ENCODE data around the gene ZNF772.

The ZNF772 gene

DNA sequence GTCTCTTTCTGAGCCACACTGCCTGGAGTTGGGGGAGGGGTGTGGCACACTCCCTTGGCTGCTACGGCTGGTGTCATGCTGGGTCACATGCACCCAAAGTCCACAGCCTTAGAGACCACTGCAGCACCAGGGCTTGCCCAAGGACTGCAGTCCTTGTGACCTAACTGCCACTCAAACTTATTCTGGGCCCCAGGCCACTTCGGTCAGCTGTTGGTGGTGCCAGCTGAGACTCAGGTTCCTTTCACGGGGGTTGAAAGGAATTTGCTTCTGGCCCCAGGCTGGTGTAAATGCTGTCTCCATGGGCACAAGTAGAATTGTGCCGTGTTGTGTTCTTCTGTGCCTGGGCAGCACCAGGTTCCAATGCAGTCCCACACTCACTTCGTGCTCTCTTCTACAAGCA, 10.9 kb downstream of the ZNF772 start:
- no peak overlapping the region for H2AFZ ChIP-seq (ENCODE audit: low read length)
- H3K36me3 ChIP-seq (replicated peaks in 1 of 2; ENCODE audit: control insufficient read depth in 2 of 2, insufficient read depth in 2 of 2, low read length in 2 of 2): peaks cover 4 to 44% of the 10 kb centered on the region in 2 donors
- no CpG with 5 or more reads among the region's 5 CpGs for WGBS, 2 donors (ENCODE audit: extremely low coverage in 2 of 2, insufficient read length in 2 of 2, insufficient replicate concordance in 1 of 2)
- H3K18ac ChIP-seq (ENCODE audit: low read length): no peak overlapping the region
- H3K4me3 ChIP-seq (ENCODE audit: low read length in 2 of 2): no peak overlapping the region
- peaks cover 24 to 64% of the 10 kb centered on the region in 2 donors for H3K9me3 ChIP-seq (replicated peaks in 1 of 2; ENCODE audit: control insufficient read depth in 2 of 2, insufficient read depth in 1 of 2, low read depth in 1 of 2, low read length in 2 of 2)
- no peak overlapping the region for H4K8ac ChIP-seq (ENCODE audit: low read depth, low read length)
- peaks cover 4% of the 10 kb centered on the region for H3K79me1 ChIP-seq (ENCODE audit: low read depth, low read length)
- H2BK15ac ChIP-seq (ENCODE audit: low read length): no peak overlapping the region
- H2BK120ac ChIP-seq (ENCODE audit: low read depth, low read length): no peak overlapping the region
- H3K27me3 ChIP-seq (ENCODE audit: control insufficient read depth in 3 of 3, insufficient read depth in 3 of 3, low read depth in 1 of 3, low read length in 3 of 3): no peaks in the 10 kb centered on the region
- H2BK5ac ChIP-seq (ENCODE audit: low read length): no peak overlapping the region
- H3K4ac ChIP-seq (ENCODE audit: low read length): no peak overlapping the region
- H3K27ac ChIP-seq (replicated peaks; ENCODE audit: low read length): no peak overlapping the region
- no peak overlapping the region for H3K14ac ChIP-seq (ENCODE audit: low read length)
- no peak overlapping the region for H2AK5ac ChIP-seq (ENCODE audit: low read depth, low read length)
- H3K23ac ChIP-seq (ENCODE audit: low read depth, low read length, poor library complexity): no peak overlapping the region
- H4K91ac ChIP-seq (ENCODE audit: low read depth, low read length, poor library complexity): no peak overlapping the region
- no peak for DNase-seq (ENCODE audit: low spot score)
- no peak overlapping the region for H2BK12ac ChIP-seq (ENCODE audit: low read length)
- H3K4me1 ChIP-seq (ENCODE audit: control insufficient read depth in 2 of 2, insufficient read depth in 1 of 2, low read depth in 1 of 2, low read length in 2 of 2): no peaks in the 10 kb centered on the region
- no peak overlapping the region for H3K9ac ChIP-seq (ENCODE audit: low read depth, low read length, poor library complexity)
- no peak overlapping the region for H3K4me2 ChIP-seq (ENCODE audit: insufficient read depth, low read length, poor library complexity, severe bottlenecking)

- H3K18ac ChIP-seq (ENCODE audit: low read length): no peak overlapping the region
- H2BK5ac ChIP-seq (ENCODE audit: low read length): no peak overlapping the region
- H2AK5ac ChIP-seq (ENCODE audit: low read depth, low read length): no peak overlapping the region
- H2BK15ac ChIP-seq (ENCODE audit: low read length): no peak overlapping the region
- no peak for DNase-seq (ENCODE audit: low spot score)
- H3K27ac ChIP-seq (replicated peaks; ENCODE audit: low read length): no peak overlapping the region
- H3K4me2 ChIP-seq (ENCODE audit: insufficient read depth, low read length, poor library complexity, severe bottlenecking): no peak overlapping the region
- no peak overlapping the region for H2BK12ac ChIP-seq (ENCODE audit: low read length)
- peaks cover 23 to 58% of the 10 kb centered on the region in 2 donors for H3K9me3 ChIP-seq (replicated peaks in 1 of 2; ENCODE audit: control insufficient read depth in 2 of 2, insufficient read depth in 1 of 2, low read depth in 1 of 2, low read length in 2 of 2)
- H3K14ac ChIP-seq (ENCODE audit: low read length): no peak overlapping the region
- no peaks in the 10 kb centered on the region for H3K27me3 ChIP-seq (ENCODE audit: control insufficient read depth in 3 of 3, insufficient read depth in 3 of 3, low read depth in 1 of 3, low read length in 3 of 3)
- peaks cover 4 to 38% of the 10 kb centered on the region in 2 donors for H3K36me3 ChIP-seq (replicated peaks in 1 of 2; ENCODE audit: control insufficient read depth in 2 of 2, insufficient read depth in 2 of 2, low read length in 2 of 2)
- H3K4me1 ChIP-seq (ENCODE audit: control insufficient read depth in 2 of 2, insufficient read depth in 1 of 2, low read depth in 1 of 2, low read length in 2 of 2): no peaks in the 10 kb centered on the region
- H4K8ac ChIP-seq (ENCODE audit: low read depth, low read length): no peak overlapping the region
- H4K91ac ChIP-seq (ENCODE audit: low read depth, low read length, poor library complexity): no peak overlapping the region
- H2BK120ac ChIP-seq (ENCODE audit: low read depth, low read length): no peak overlapping the region
- H3K4me3 ChIP-seq (ENCODE audit: low read length in 2 of 2): peak overlapping the region in 1 of 2 donors; percentile 5
- no peak overlapping the region for H3K4ac ChIP-seq (ENCODE audit: low read length)
- no peak overlapping the region for H3K9ac ChIP-seq (ENCODE audit: low read depth, low read length, poor library complexity)
- no peak overlapping the region for H2AFZ ChIP-seq (ENCODE audit: low read length)
- H3K79me1 ChIP-seq (ENCODE audit: low read depth, low read length): peaks cover 4% of the 10 kb centered on the region
- no peak overlapping the region for H3K23ac ChIP-seq (ENCODE audit: low read depth, low read length, poor library complexity)
- WGBS, 2 donors (ENCODE audit: extremely low coverage in 2 of 2, insufficient read length in 2 of 2, insufficient replicate concordance in 1 of 2): no CpG with 5 or more reads among the region's 5 CpGs
Observed at GRCh38 chr19:57465680-57466381, 11.5 kb downstream of the ZNF772 start.

DNA sequence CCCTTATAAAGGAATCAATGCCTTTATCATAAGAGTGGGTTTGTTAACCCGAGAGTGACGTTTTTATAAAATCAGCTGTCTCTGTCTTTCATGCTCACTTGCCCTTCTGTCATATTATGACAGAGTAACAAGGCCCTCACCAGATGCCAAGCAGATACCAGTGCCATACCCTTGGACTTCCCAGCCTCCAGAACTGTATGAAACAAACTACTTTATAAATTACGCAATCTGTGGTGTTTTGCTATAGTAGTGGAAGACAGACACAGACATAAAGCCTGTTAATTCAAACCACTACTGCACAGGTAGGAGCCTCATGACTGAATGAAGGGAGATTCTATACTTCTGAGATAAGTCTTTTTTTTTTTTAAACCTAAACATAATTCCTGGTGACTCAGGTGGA, 25.1 kb downstream of the ZNF772 start:
- no peak overlapping the region for H4K8ac ChIP-seq (ENCODE audit: low read depth, low read length)
- peaks cover 2 to 47% of the 10 kb centered on the region in 2 donors for H3K9me3 ChIP-seq (replicated peaks in 1 of 2; ENCODE audit: control insufficient read depth in 2 of 2, insufficient read depth in 1 of 2, low read depth in 1 of 2, low read length in 2 of 2)
- H3K9ac ChIP-seq (ENCODE audit: low read depth, low read length, poor library complexity): no peak overlapping the region
- no peak overlapping the region for H2AK5ac ChIP-seq (ENCODE audit: low read depth, low read length)
- no peak overlapping the region for H2BK15ac ChIP-seq (ENCODE audit: low read length)
- no peak overlapping the region for H3K23ac ChIP-seq (ENCODE audit: low read depth, low read length, poor library complexity)
- no peak overlapping the region for H4K91ac ChIP-seq (ENCODE audit: low read depth, low read length, poor library complexity)
- no peak overlapping the region for H2BK120ac ChIP-seq (ENCODE audit: low read depth, low read length)
- H3K18ac ChIP-seq (ENCODE audit: low read length): no peak overlapping the region
- H3K4me1 ChIP-seq (ENCODE audit: control insufficient read depth in 2 of 2, insufficient read depth in 1 of 2, low read depth in 1 of 2, low read length in 2 of 2): no peaks in the 10 kb centered on the region
- H3K4me2 ChIP-seq (ENCODE audit: insufficient read depth, low read length, poor library complexity, severe bottlenecking): no peak overlapping the region
- H3K36me3 ChIP-seq (replicated peaks in 1 of 2; ENCODE audit: control insufficient read depth in 2 of 2, insufficient read depth in 2 of 2, low read length in 2 of 2): peaks cover 2 to 37% of the 10 kb centered on the region in 2 donors
- H3K4me3 ChIP-seq (ENCODE audit: low read length in 2 of 2): no peak overlapping the region
- H2AFZ ChIP-seq (ENCODE audit: low read length): no peak overlapping the region
- no peaks in the 10 kb centered on the region for H3K27me3 ChIP-seq (ENCODE audit: control insufficient read depth in 3 of 3, insufficient read depth in 3 of 3, low read depth in 1 of 3, low read length in 3 of 3)
- no peak overlapping the region for H3K14ac ChIP-seq (ENCODE audit: low read length)
- no peak overlapping the region for H3K27ac ChIP-seq (replicated peaks; ENCODE audit: low read length)
- H2BK12ac ChIP-seq (ENCODE audit: low read length): no peak overlapping the region
- WGBS, 2 donors (ENCODE audit: extremely low coverage in 2 of 2, insufficient read length in 2 of 2, insufficient replicate concordance in 1 of 2): no CpG with 5 or more reads among the region's 3 CpGs
- H3K4ac ChIP-seq (ENCODE audit: low read length): no peak overlapping the region
- H3K79me1 ChIP-seq (ENCODE audit: low read depth, low read length): no peaks in the 10 kb centered on the region
- no peak for DNase-seq (ENCODE audit: low spot score)
- H2BK5ac ChIP-seq (ENCODE audit: low read length): no peak overlapping the region

GRCh38 chr19:57443121-57443696, 34.2 kb downstream of the ZNF772 start:
- Histone ChIP-seq H2BK12ac (ENCODE audit: low read length) (no peak overlapping the region), H2BK15ac (ENCODE audit: low read length) (no peak overlapping the region), H3K9me3 (replicated peaks in 1 of 2; ENCODE audit: control insufficient read depth in 2 of 2, insufficient read depth in 1 of 2, low read depth in 1 of 2, low read length in 2 of 2) (peaks cover 17 to 66% of the 10 kb centered on the region in 2 donors), H2AFZ (ENCODE audit: low read length) (no peak overlapping the region), H3K14ac (ENCODE audit: low read length) (no peak overlapping the region), H3K9ac (ENCODE audit: low read depth, low read length, poor library complexity) (no peak overlapping the region), H4K8ac (ENCODE audit: low read depth, low read length) (no peak overlapping the region), H3K79me1 (ENCODE audit: low read depth, low read length) (peaks cover 6% of the 10 kb centered on the region), H3K4me1 (ENCODE audit: control insufficient read depth in 2 of 2, insufficient read depth in 1 of 2, low read depth in 1 of 2, low read length in 2 of 2) (no peaks in the 10 kb centered on the region), H3K4me2 (ENCODE audit: insufficient read depth, low read length, poor library complexity, severe bottlenecking) (no peak overlapping the region), H3K36me3 (replicated peaks in 1 of 2; ENCODE audit: control insufficient read depth in 2 of 2, insufficient read depth in 2 of 2, low read length in 2 of 2) (peaks cover 27 to 85% of the 10 kb centered on the region in 2 donors), H2BK5ac (ENCODE audit: low read length) (no peak overlapping the region), H2BK120ac (ENCODE audit: low read depth, low read length) (no peak overlapping the region), H3K27ac (replicated peaks; ENCODE audit: low read length) (no peak overlapping the region), H3K23ac (ENCODE audit: low read depth, low read length, poor library complexity) (no peak overlapping the region), H3K18ac (ENCODE audit: low read length) (no peak overlapping the region), H3K27me3 (ENCODE audit: control insufficient read depth in 3 of 3, insufficient read depth in 3 of 3, low read depth in 1 of 3, low read length in 3 of 3) (no peaks in the 10 kb centered on the region), H3K4me3 (ENCODE audit: low read length in 2 of 2) (peak overlapping the region in 1 of 2 donors; percentile 66), H4K91ac (ENCODE audit: low read depth, low read length, poor library complexity) (no peak overlapping the region), H3K4ac (ENCODE audit: low read length) (no peak overlapping the region), H2AK5ac (ENCODE audit: low read depth, low read length) (no peak overlapping the region)
- no CpG with 5 or more reads among the region's 5 CpGs for WGBS, 2 donors (ENCODE audit: extremely low coverage in 2 of 2, insufficient read length in 2 of 2, insufficient replicate concordance in 1 of 2)
- DNase-seq (ENCODE audit: low spot score): no peak
